ENCODE results near the gene SPOCK3.

GRCh38 chr4:166688835-166689234 is 545.5 kb downstream of the SPOCK3 start:
- TF ChIP-seq SUZ12 (IDR thresholded peaks at IDR 0.05; ENCODE audit: extremely low read depth, insufficient read depth, insufficient read length) (no peak), ZNF274 (IDR thresholded peaks at IDR 0.05; ENCODE audit: low read depth, low read length) (no peak)

Measured in NT2/D1 (cell line).